CD4-positive, alpha-beta T cell treated with Interleukin-2 at 100 ng/mL for 4 hours (primary cell): ENCODE results near the gene L3MBTL3.
A peak's percentile ranks its signal among the peaks of the same experiment; 100 is the strongest.

ENCODE experiments used
- DNase-seq: peaks from one replicate; pipeline ENCODE4 v3.0.0-alpha.2; 2020; ENCODE audit warnings: low spot score

The L3MBTL3 gene

DNA sequence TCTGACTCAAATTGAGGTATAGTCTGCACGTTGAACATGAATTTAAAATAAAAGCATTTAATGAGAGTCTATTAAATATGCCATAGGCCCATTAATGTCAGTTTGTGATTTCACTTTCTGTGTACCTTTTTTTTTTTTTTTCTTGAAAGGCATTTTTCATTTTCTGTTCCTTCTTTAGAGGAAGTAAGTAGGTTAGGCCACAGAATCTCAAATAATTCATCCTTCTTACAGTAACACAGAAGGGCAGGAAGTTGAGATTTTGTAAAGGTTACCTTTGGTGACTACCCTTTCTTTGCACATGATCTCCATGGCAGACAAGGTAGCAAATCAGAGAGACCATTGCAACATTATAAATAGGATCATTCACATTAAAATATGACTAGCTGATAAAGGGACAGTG is 9.6 kb downstream of the L3MBTL3 start:
- DNase-seq, result peak; percentile 60

DNA sequence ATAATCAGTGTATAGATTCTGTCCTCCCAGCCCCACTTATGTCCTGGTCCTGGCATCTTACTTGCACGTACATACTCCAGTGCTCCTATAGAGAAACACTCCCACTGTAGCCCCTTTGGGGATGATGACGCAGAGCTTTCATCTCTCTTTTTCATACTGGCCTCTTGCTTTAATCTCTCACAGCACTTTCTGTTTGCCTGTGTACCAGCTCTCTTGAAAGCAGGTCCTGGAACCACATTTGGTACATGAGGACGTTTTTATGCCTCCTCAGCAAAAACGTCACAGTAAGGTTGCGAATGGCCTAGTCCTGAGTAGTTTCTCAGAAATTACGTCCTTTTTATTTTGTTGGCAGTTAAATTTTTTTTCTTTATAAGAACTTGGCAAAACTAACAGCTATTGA is 10.8 kb downstream of the L3MBTL3 start:
- DNase-seq, result peak; percentile 34

DNA sequence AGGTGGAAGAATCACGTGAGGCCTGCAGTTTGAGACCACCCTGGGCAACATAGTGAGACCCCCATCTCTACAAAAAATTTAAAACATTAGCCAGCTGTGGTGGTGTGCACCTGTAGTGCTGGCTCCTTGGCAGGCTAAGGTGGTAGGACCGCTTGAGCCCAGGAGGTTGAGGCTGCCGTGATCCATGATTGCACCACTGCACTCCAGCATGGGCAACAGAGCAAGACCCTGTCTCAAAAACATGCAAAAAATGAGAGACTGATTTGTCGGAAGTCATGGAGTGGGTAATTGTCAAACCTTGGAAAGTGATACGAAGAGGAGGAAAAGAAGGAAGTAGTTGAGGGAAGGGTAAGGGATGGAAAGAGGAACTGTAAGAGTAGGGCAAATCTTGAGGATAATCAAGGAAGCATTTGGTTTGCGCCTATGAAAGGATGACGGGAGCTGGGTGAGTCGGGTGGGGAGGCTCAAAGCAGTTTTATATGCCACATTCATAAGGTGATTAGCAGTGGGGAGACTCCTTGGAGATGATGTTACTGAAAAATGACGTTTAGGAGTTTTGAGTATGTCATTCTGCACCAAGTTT is 14.5 kb downstream of the L3MBTL3 start:
- DNase-seq, result no peak

DNA sequence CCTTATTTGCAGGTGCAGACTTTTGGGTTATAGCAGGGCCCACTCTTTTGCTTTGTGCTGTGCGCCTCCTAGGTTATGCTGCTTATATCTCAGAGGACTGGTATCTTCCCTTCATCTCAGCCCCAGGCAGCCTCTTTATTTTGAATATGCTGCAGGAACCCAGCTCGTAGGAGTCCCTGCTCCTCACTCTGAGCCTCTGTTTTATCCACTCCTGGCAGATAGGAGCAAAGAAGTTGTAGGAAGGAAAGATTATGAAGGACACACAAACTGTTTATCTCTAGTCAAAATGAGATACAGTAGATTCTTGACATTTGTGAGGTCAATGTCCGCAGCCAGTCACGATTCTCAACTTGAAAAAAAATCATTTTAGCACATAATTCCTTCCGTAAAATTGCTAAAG is 15.6 kb downstream of the L3MBTL3 start:
- DNase-seq, result no peak

DNA sequence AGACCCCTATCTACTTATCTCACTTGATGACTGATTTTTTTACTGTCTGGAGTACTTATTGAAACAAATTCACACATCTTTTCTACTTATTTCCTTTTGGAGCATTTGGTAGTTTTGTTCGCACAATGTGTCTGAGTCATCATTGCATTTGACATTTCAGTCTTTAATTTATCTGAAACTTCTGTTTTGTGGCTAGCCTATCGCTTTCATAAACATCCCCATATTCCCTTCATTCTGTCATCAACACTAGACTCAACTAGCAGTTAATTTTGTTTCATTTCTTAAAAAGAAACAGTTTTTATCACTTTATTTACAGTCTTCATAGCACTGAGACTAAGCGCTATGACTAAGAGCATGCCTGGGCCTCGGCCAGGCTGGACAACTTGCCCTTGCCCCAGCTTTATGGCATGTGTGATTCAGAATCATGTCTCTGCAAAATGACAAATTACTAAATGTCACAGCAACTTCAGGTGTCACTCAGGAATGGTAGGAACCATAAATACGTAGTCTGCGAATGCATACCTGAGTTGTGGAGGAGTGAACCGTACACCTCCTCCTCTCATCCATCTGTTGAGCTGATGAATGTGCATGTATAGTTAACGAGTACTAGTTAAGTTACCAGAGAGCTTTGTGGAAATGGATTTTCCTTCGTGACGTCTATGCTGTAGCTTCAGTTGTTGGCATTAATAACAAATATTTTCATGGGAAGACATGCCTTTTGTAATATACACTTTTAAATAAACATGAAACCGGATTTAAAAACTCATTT is 16.2 kb downstream of the L3MBTL3 start:
- DNase-seq, result peak; percentile 54

DNA sequence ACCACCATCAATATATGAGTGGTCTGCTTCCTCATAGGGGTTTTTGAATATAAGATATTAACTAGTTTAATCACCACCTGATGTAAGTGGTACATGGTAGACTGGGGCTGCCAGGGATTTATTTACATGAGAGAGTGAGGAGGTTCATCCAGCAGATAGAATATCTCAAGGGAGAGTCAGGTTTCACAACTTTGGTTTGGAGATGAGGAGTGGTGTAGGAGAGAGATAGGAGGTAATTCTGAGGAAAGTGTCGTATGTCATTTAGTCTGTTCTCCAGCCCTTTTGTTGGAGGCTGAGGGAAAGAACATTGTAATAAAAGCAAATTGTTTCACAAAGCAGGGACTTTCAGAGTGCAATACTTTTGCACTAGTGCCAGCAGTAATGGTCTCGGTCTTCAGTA is 16.8 kb downstream of the L3MBTL3 start:
- DNase-seq, result no peak

DNA sequence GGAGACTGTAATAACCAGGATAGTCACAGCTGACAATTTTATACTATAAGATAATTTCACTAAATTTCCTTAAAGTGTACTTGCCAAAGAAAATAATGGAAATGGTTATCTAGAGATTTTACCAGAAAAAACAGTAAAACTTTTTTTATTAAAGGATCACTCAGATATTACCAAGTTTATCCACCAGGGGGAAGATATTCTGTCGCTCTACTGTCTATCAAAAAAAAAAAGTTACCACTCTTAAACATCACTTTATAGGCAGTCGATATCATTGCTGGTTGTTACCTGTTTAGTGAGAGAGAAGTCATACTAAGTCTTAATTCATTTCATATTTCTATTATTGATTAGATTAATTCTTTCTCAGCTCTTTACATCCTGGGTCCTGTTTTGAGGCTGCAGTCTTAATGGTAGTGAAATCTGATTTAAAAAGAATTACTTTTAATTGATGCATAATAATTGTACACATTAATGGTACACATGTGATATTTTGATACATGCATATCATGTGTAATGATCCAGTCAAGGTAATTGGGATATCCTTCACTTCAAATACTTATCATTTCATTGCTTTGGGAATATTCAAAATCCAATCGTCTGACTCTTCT is 18.9 kb downstream of the L3MBTL3 start:
- DNase-seq, result peak; percentile 42

DNA sequence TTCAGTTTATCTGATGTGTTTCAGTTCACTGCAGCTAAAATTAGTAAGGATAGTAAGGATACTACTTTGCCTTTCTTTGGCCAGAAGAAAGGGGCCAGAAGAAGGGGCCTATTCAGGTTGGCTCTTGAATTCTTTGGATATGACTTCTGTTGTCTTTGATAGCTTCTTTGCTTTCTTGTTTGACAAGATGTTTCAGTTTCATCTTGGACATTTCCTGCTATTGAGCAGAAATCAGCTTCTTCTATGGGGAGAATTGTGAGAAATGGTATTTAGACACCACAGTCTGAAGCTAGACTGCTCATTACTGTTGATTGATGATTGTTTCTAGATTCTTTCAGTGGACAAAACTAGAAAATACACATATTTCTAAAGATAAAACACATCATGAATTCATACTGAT is 23.2 kb downstream of the L3MBTL3 start:
- DNase-seq, result no peak

DNA sequence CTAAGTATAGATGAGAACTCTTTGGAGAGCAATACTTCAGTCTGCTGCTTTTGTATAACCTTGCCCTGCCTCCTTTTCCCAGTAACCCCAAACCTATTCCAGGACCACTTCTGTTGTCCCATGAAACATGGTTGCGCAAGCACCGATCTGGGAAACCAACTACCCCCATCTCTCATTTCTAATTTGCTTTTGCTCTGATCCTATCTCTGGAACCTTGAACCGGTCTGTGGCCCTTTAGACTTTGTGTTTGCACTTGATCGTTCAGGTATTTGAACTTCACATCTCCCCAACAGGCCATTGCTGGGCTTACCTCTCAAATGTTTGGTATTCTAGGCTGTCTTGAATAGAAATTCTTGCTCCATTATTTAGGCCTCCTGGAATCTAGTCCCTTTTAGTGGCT is 25.0 kb downstream of the L3MBTL3 start:
- DNase-seq, result no peak

DNA sequence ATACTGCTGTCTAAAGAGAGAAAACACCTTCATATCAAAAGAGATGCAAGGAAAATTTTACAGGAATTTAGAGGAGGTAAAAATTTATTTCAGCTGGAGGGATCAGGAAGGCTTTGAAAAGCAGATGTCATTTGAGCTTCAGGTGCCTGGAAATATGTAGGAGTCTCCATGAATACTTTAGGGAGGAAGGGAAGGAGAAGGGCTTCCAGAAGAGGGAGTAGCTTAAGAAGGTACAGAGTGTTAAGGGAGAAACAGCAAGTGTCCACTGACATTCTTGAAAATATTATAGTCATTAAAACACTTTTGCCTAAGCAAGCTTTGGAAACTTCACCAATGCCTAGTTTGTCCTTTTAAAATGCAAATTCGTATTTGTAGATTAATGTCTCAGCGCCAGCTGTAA is 27.2 kb downstream of the L3MBTL3 start:
- no peak for DNase-seq

DNA sequence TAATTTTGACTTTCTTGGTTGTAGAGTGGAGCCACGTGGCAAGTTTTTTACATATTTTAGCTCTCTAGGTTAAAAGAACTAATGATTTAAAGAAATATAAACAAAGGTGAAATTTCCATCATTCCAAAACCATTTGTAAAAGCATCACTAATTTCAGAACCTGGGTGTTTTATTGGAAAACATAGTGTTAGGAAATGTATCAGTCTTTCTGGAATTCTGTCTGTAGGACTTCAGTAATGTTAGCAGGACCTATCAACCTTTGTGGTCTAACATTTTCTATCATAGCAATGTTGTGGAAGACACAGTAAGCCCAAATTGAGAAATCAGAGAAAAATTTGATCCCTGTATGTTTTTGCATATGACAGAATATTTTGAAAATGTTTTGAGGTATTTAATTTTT is 28.3 kb downstream of the L3MBTL3 start:
- DNase-seq, result no peak

DNA sequence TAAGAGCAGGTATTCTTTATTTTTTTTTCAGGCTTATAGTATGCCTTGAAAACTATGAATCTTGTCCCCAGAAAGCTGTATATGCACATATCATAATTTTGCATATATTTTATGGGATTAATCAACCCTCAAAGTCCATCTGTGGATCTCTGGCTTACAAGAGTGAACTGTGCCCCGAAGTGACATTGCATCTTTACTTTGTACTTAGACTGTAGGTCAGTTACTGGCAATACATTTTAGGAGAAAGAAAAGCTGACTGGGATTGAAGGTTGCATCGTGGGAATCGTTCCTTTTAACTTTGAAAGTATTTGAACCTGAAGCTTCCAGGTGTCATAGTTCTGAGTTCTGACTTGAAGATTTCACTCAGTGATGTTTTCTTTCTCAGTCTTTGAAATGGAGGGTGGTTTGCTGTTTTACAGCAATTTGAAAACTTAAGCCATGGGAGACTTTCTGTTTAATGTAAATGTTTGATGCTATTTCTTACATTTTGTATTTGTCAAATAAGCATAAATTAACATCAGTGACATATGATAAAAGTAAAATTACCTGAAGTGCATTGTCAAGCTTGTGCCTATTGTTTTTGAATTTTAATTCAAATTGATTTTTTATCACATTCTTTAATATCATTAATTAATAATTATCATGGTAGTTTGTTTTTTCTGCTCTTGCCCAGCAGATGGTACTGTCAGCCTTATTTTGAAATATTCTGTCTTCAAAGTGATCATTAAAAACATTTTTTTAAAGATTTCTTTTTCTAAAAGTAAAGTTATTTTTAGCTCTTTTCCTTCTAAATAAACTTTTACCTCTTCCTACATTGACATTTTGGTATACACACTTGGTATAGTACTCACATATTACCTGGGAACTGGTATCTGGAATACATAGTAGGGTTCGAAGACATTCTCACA is 29.0 kb downstream of the L3MBTL3 start:
- DNase-seq, result no peak

DNA sequence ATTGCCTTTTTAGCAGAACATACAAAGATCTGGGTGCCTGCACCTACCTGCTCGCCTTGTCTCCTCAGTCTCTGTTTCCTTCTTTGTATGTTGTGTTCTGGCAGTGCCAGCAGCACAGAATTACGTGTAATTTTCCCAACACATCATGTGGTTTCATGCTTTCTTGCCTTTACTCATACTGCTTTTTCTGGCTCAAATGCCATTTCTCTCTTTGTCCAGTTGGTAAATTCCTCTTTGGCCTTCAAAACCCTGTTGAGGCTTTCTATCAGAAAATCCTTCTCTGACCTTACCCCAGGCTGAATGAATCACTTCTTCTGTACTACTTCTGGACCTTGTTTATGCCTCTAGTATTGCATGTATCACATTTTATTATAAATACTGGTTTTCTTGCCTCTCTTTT is 31.8 kb downstream of the L3MBTL3 start:
- no peak for DNase-seq

DNA sequence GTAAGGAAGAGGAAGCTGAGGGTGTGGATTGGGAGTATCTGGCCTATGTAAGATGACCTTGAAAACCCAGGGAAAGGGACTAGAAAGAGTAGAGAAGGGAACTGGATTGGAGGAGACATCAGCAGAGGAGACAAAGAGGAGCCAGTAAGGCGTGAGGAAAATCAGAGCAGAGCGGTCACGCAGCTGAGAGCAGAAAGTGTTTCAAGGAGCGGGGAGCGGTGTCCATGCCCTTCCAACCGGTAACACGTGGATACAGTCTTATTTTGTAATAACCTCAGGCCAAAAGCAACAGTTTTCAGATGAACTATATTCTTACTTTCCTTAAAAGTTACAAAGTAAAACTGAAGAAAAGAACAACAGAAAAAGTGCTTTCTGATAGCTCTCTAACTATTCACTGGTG is 36.3 kb downstream of the L3MBTL3 start:
- no peak for DNase-seq

DNA sequence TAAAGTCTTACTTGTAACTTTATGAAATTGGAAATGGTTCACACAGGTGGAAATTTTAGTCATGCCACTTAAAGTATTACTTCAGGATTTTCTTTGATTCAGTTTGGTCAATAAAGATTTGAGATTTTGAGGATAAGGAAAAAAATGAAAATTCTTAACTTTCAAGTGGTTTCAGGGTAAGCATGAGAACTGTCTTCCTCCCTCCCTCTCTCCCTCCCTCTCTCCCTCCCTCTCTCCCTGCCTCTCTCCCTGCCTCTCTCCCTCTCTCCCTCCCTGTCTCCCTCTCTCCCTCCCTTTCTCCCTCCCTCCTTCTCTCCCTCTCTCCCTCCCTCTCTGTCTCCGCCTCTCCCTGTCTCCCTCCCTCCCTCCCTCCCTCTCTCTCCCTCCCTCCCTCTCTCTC is 36.9 kb downstream of the L3MBTL3 start:
- no peak for DNase-seq

DNA sequence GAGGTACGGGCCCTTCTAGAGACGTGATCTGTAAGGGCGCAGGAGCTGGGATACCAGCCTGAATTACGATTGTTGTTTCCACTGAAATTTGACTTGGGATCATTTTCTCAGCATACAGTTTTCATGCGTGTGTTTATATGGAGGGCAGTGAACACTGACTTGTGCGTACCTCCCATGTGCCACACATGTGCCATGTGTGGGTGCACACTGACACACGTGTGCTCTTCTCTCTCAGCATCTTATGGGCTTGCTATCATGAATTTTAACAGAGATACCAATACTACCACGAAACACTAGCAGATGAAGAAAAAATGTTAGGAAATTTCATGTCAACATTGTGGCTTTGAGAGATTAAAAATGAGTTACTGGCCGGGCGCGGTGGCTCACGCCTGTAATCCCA is 39.1 kb downstream of the L3MBTL3 start:
- no peak for DNase-seq

DNA sequence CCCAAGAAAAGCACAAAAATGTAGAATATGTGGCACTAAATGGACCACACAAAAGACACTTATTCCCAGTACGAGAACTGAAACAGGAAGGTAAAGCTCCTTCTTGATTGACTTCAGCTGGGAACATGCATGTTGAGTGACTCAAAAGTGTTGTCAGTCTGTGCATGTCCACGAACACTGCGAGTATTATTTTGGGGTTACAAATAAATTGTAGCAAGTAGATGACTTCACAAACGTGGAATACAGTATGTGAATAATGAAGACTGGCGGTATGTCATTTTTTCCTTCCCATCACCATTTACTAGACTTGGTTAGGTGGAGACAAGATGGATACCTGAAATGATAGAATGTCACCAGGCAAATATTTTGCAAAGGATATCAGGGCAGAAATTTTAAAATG is 45.4 kb downstream of the L3MBTL3 start:
- no peak for DNase-seq

DNA sequence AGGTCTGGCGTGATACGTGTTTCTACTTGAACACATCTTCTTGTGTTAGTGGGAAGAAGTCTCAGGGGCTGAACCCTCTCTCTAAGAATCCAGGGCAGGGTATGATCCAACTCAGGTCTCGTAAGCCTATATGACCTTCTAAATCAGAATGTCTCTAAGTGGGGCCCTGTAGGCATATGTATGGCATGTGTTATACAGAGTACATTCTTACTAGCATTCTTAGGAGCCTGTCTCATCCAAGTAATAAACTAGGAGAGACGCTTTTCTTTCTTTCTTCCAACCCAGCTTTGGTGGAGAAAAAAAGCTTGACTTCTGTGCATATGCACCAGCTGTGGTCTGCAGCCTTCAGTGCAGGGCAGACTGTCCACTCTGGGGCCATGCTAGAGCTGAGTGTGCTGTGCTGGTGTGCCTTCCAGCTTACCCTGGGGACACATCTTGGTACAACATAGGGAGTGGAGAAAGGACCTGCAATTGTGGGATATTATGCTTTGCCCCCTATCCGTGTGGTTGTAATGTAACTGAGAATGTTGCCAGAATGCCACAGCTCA is 47.3 kb downstream of the L3MBTL3 start:
- DNase-seq, result no peak

DNA sequence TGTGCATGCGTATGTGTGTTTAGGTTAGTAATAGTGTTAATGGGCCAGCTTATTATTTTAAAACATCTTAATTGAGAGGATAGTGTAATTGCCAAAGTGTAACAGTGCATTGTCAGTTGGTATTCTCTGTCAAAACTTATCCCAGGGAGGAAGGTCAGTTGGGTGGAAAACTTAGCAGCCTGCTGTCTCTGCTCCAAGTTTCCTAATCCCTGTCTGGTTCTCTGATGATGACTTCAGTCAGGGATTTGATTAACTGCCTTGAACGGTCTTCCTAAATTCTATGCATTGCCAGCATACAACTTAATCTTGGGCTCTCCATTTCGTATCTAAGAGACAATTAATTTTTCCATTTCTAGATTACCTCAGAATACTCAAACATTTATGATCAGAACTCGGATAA is 51.1 kb downstream of the L3MBTL3 start:
- no peak for DNase-seq

DNA sequence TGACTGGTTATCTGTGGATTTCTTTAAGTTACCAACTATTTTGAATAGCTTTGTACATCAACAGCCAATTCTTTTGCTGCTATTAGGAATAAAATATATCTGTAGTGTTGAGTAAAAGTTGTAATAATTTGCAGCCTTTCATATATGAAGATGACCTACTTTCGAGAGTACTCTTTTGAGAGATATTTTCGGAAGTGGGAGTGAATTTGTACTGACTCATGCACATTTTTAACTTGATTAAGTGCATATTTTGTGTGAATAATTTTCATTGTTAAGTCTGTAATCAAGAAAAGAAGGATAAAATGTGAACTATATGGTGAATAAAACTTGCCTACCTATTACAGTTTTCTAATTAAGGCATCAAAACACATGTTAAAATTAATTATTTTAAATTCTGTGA is 51.9 kb downstream of the L3MBTL3 start:
- DNase-seq, result no peak

DNA sequence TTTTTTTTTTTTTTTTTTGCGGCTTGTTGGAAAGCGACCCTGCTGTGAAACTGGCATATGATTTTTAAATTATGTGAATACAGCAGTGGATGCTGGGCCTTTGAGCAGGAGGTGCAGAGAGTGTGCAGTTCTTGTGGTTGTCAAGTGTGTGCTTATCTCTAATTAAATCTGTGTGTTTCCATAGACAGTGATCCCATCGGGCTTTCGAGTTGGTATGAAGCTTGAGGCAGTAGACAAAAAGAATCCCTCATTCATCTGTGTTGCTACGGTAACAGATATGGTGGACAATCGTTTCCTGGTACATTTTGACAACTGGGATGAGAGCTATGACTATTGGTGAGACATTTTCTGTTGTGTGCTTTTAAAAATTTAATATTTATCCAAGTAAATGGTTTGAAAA is 52.4 kb downstream of the L3MBTL3 start:
- DNase-seq, result no peak

DNA sequence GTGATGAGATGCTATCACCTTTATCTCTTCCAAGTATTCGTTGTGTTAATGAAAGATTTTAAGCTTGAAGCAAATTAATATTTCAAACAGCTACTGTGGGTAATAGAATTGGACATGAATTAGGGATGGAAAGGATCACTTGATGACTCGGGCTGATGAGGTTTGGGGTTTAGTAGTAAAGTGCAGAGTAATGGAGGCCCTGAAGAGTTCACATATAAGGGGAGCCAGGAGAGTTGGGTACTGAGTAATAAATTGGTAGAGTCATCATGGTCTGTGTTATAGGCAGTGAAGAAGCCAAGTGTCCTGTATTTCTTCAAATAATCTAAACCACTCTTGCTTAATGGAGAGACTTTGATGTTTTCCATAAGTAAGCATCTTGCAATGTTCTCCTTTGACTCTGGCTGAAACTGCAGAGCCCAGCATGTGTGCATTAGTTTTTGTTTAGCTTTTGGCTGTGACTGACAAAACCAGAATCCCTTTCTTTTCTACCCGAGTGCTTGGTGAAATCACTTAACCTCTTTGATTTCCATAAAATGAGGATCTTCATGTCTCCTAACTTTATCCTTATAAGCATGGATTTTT is 57.6 kb downstream of the L3MBTL3 start:
- no peak for DNase-seq
